ENCODE measurements around the gene NOX5.

The NOX5 gene

GRCh38 chr15:69081310-69082004 is 67.0 kb downstream of the NOX5 start:
- peak; percentile 39 for DNase-seq (ENCODE audit: low spot score)

DNA sequence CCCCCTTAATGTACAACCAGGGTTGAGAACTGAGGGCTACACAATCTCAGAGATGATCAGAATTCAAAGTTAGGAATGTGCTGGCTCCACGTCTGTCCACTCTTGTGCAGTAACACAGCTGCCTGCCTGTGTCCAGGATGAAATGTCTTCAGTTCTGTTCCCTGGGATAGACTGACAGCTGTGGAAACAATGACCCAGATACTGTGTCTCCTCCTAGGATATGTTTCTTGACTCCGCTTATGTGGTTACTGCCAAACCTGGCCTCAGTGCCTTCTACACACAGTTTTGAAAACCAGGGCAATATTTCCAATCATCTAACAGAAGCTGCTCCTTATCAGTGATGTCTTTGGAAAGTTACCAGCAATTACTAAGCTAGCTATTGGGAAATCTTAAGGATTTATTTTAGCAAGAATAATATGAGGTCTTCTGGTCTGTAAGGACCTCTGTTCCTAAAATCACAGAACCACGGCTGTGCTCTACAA is 67.6 kb downstream of the NOX5 start:
- DNase-seq (ENCODE audit: low spot score): peak; percentile 41

- peak; percentile 73 for DNase-seq (ENCODE audit: low spot score)
These were observed 68.1 kb downstream of the NOX5 start for GRCh38 chr15:69082554-69082953.

- DNase-seq (ENCODE audit: low spot score): no peak
These were observed 70.0 kb downstream of the NOX5 start for GRCh38 chr15:69084404-69085030.

- no peak for DNase-seq (ENCODE audit: low spot score)
These were observed 71.0 kb downstream of the NOX5 start for GRCh38 chr15:69085325-69086081.

GRCh38 chr15:69086427-69087204 is 72.1 kb downstream of the NOX5 start:
- no peak for DNase-seq (ENCODE audit: low spot score)

DNA sequence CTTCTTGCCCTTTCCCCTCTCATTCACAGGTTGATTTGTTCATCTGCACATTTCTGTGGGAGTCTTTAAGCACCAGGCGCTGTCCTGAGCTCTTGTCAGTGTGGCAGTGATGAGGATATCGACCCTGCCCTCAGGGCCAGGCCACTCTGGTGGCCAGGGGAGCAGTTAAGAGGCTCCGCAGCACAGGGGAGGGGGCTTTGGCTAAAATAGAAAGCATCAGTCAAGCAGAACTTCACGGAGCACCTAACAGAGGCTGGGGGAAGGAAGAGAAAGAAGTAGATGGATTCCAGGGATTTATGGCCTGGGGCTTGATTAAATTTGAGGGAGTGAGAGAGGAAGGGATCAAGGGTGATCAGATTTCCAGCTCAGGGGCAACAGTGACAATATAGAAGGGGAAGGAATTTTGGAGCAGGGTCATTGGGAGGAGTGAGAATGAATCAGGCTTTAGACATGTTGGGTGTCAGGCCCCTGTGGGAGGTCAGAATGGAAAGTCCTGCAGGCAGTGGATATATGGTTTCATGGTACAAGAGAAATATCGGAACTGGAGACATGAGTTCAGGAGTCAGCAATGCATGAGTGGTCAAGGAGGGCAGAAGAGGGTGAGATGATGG is 73.0 kb downstream of the NOX5 start:
- no peak for DNase-seq (ENCODE audit: low spot score)

- DNase-seq (ENCODE audit: low spot score): no peak
These were observed 73.9 kb downstream of the NOX5 start for GRCh38 chr15:69088300-69088965.

- DNase-seq (ENCODE audit: low spot score): no peak
These were observed 74.8 kb downstream of the NOX5 start for GRCh38 chr15:69089258-69089657.

DNA sequence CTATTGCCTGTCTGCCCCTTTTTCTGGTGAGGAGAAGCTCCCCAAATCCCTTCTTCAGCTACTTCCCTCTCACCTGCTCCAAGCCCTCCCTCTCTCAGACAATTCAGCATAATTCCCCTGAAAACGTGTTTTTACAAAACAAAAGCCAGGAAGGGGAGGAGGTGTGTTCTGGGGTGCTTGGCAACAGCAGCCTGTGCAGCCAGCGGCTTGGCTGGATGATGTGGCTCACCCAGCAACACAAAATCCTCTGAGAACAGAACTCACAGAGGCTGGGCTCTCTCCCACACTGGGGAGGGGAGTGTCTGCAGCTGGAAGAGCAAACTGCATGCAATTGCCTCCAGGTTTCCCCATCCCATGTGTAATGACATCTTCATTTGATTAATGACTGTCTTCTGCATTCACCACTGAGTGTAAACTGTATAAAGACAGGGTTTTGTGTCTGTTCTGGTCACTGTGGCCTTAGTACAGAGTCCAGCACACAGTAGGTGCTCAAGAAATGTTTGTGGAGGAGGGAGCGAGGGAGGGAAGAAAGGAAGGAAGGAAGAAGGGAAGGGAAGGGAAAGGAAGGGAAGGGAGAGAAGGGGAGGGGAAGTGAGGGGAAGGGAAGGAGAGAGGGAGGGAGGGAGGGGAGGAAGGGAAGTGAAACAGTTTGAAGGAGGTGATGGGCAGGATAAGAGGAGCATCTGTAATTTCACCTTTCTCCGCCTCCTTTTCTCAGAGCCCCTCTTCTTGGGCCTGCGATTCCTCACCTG is 75.9 kb downstream of the NOX5 start:
- DNase-seq (ENCODE audit: low spot score): no peak

GRCh38 chr15:69091654-69092053 is 77.2 kb downstream of the NOX5 start:
- DNase-seq (ENCODE audit: low spot score): no peak

DNA sequence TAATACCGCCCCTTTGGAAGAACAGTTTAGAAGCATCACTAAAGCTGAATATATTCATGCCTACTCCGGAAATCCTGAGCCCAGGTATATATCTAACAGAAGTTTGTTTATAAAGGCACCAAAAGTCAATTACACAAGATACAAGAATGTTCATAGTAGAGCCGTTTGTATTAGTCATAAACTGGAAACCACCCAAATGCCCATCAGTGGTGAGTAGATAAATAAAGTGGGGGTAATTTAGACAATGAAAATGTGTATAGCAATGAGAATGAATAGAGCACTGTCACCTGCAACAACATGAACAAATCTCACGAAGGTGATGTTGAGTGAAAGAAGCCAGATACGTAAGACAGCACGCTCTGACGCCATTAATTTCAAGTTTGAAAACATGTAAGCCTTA is 77.7 kb downstream of the NOX5 start:
- peak; percentile 37 for DNase-seq (ENCODE audit: low spot score)

- DNase-seq (ENCODE audit: low spot score): no peak
These were observed 78.6 kb downstream of the NOX5 start for GRCh38 chr15:69093127-69093526.

DNA sequence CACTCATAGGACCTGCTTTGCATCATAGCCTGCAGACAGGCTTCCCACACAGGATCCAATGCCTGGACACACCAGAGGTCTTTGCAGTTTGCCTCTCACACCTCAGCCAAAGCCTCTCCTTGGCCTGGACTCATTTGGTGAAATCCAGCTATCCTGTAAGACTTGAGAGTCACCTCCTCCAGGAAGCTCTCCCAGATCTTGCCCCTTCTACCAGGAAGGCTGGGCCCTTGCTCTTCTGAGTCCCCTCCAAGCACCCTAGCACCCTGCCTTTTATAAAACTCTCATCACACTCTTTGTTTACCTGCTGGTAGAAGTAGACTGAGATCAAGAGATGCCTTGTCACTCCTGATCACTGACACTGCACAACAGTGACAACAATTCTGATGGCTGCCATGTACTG is 79.1 kb downstream of the NOX5 start:
- DNase-seq (ENCODE audit: low spot score): no peak

DNA sequence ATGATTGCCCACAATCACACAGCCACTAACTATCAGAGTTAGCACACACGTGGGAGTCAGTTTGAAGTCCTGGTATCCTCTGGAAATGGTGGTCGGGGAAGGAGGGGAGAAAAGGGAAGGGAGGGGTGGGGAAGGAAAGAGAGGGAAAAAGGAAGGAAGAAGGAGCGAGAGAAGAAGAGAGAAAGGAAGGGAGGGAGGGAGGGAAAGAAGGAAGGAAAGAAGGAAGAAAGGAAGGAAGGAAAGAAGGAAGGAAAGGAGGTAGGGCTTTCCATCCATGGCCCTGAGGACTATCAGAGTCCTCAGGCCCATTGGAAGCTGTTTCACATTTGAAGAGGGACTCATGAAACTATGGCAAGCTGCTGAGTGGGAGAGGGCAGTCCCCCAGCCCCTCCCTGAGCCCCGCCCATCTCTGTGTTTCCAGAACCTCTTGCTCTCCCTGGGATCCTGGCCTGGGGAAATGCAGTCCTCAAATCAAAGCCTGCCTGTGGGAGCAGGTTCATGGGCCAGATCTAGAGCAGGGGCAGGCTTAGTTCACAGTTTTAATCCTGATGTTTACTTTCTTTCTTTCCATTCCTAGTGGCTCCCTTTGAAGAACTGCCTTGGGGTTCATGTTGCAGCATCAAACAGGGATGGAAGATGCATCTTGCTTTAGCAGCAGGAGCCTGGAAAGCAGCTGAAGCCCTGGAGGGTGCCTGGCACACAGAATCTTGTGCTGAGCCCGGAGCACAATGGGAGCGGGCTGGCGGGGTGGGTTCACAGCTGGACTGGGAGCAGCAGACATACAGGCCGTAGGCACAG is 79.8 kb downstream of the NOX5 start:
- no peak for DNase-seq (ENCODE audit: low spot score)

GRCh38 chr15:69095274-69095673 is 80.8 kb downstream of the NOX5 start:
- no peak for DNase-seq (ENCODE audit: low spot score)

DNA sequence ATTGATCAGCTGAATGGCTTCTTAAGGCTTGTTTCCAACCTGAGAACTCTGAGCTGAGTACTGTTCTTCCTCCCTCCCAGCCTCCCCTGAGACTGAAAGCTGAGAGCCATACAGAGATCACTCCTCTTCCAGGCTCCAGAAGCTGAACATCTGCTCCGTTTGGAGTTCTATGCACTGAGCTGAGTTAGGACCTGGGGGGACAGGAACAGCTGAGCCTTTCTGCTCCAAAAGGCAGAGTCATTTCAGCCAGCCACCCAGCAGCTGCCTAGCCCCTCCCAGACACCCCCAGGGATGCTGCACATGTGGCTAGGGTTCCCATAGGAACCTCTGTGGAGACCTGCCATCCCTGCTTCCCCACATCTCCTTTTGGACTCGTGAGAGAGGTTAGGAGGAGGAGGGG is 81.7 kb downstream of the NOX5 start:
- DNase-seq (ENCODE audit: low spot score): no peak

GRCh38 chr15:69096626-69097025 is 82.1 kb downstream of the NOX5 start:
- DNase-seq (ENCODE audit: low spot score): no peak

DNA sequence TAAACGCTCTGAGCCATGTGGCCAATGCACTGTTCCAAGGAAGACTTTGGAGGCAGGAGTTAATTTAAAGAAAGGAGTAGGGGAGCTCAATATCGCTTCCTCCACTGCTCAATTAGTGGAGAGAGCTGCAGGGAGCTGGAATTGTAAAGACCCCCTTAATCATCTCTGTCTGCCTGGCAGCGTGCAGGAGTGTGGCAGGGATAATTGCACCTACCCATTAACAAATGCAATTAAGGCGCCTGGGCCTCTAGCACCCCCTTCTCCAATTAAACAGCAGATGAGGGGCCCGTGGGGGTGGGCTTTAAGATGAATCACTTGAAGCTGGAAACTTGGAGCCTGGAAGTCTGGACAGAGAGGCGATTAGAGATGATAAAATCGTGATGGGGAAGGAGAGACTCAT is 84.3 kb downstream of the NOX5 start:
- DNase-seq (ENCODE audit: low spot score): no peak

GRCh38 chr15:69099941-69100340 is 85.4 kb downstream of the NOX5 start:
- no peak for DNase-seq (ENCODE audit: low spot score)
